GM19099 (cell line): ENCODE measurements around the gene PRR23E.

Experiments used
- POLR2A ChIP-seq: IDR thresholded peaks from 3 replicates; pipeline ENCODE4 v1.6.1; 2011; ENCODE audit warnings: low read depth; ENCODE audit not compliant: insufficient read length; ENCODE audit errors: extremely low read depth

The PRR23E gene

GRCh38 chr3:127187316-127187715 lies 5.6 kb upstream of the PRR23E start:
- no peak for TF ChIP-seq POLR2A

GRCh38 chr3:127193341-127193740 lies 410 bp downstream of the PRR23E start:
- no peak for TF ChIP-seq POLR2A

GRCh38 chr3:127193775-127194174 lies 844 bp downstream of the PRR23E start:
- no peak for TF ChIP-seq POLR2A

GRCh38 chr3:127194601-127195187 lies 1.8 kb downstream of the PRR23E start:
- TF ChIP-seq POLR2A, result no peak

GRCh38 chr3:127195417-127195816 lies 2.5 kb downstream of the PRR23E start:
- TF ChIP-seq POLR2A, result no peak

GRCh38 chr3:127196002-127196401 lies 3.1 kb downstream of the PRR23E start:
- no peak for TF ChIP-seq POLR2A

GRCh38 chr3:127196466-127197299 lies 3.8 kb downstream of the PRR23E start:
- no peak for TF ChIP-seq POLR2A

- no peak for TF ChIP-seq POLR2A
Observed at GRCh38 chr3:127197300-127198189, 4.6 kb downstream of the PRR23E start.

GRCh38 chr3:127200086-127200691 lies 7.3 kb downstream of the PRR23E start:
- TF ChIP-seq POLR2A, result no peak

GRCh38 chr3:127203024-127203423 lies 10.1 kb downstream of the PRR23E start:
- TF ChIP-seq POLR2A, result no peak

- TF ChIP-seq POLR2A, result no peak
Observed at GRCh38 chr3:127204841-127205582, 12.1 kb downstream of the PRR23E start.

- TF ChIP-seq POLR2A, result no peak
Observed at GRCh38 chr3:127206154-127206553, 13.2 kb downstream of the PRR23E start.

- no peak for TF ChIP-seq POLR2A
Observed at GRCh38 chr3:127206611-127207516, 13.9 kb downstream of the PRR23E start.
